HG03097 (cell line): ENCODE results near the gene XPA.
"Not testable (repeated sequence)": the region's sequence is repeated elsewhere in the genome, so short reads cannot be mapped to it uniquely, and the experiment has no call there.

ENCODE experiments used
- ATAC-seq: cut with Tn5 transposase; IDR thresholded peaks from one replicate; pipeline ENCODE4 v1.9.1; 2021; ENCODE audit not compliant: unreplicated experiment, low FRiP score

XPA gene

GRCh38 chr9:97696803-97697601, at the start of gene XPA:
XPA (minus strand) TSS chr9:97697340; CDS start chr9:97697292, 48 bp downstream.
- ATAC-seq: peak; percentile 94

GRCh38 chr9:97744710-97745708, 47.9 kb upstream of the XPA start:
- no peak for ATAC-seq

- ATAC-seq: not testable (repeated sequence)
Measured at GRCh38 chr9:97744025-97744424, 46.9 kb upstream of the XPA start.

- ATAC-seq: no peak
Measured at GRCh38 chr9:97742545-97742944, 45.4 kb upstream of the XPA start.

- no peak for ATAC-seq
Measured at GRCh38 chr9:97741947-97742346, 44.8 kb upstream of the XPA start.

GRCh38 chr9:97740848-97741821, 44.0 kb upstream of the XPA start:
- ATAC-seq: no peak

- no peak for ATAC-seq
Measured at GRCh38 chr9:97737429-97737828, 40.3 kb upstream of the XPA start.

GRCh38 chr9:97735070-97735600, 38.0 kb upstream of the XPA start:
- no peak for ATAC-seq

- ATAC-seq: no peak
Measured at GRCh38 chr9:97726716-97727115, 29.6 kb upstream of the XPA start.

- no peak for ATAC-seq
Measured at GRCh38 chr9:97723819-97724218, 26.7 kb upstream of the XPA start.

- ATAC-seq: no peak
Measured at GRCh38 chr9:97722331-97722730, 25.2 kb upstream of the XPA start.

- no peak for ATAC-seq
Measured at GRCh38 chr9:97721396-97721795, 24.3 kb upstream of the XPA start.

GRCh38 chr9:97717866-97718265, 20.7 kb upstream of the XPA start:
- no peak for ATAC-seq

GRCh38 chr9:97714435-97714834, 17.3 kb upstream of the XPA start:
- no peak for ATAC-seq

GRCh38 chr9:97711223-97711626, 14.1 kb upstream of the XPA start:
- no peak for ATAC-seq

- no peak for ATAC-seq
Measured at GRCh38 chr9:97710356-97711222, 13.4 kb upstream of the XPA start.

- no peak for ATAC-seq
Measured at GRCh38 chr9:97706246-97706645, 9.1 kb upstream of the XPA start.

- no peak for ATAC-seq
Measured at GRCh38 chr9:97705354-97705950, 8.3 kb upstream of the XPA start.

- ATAC-seq: no peak
Measured at GRCh38 chr9:97704851-97705250, 7.7 kb upstream of the XPA start.
